Spleen (tissue), 11 donors: Measurements from ENCODE around the gene MARCHF9. TPM values are rescaled to one million over a fixed set of nuclear protein-coding genes. Genes with fewer than 3 reads are reported as not detected.

Experiments
- DNase-seq: peaks from one replicate; pipeline ENCODE4 v3.0.0-alpha.2; 2020
- H3K27ac ChIP-seq, 8 donors: fragments of 200-600 bp; sonication (generic) in 7 of 8; 1 replicate in 4 of 8; 2 replicates in 4 of 8; pipeline versions ENCODE4 v1.5.0 to v1.8.0; 2016 to 2021; ENCODE audit warnings: inconsistent platforms in 4 of 8, mild to moderate bottlenecking in 4 of 8, moderate library complexity in 1 of 8
- H3K27me3 ChIP-seq, 7 donors: fragments of 200-600 bp; sonication (generic) in 6 of 7; replicated peaks in 1 of 7; 1 replicate in 4 of 7; 2 replicates in 3 of 7; pipeline versions ENCODE4 v1.5.0 to v1.8.0; 2016 to 2021; ENCODE audit warnings: inconsistent platforms in 3 of 7, mild to moderate bottlenecking in 1 of 7
- H3K36me3 ChIP-seq, 6 donors: fragments of 200-600 bp; sonication (generic) in 5 of 6; 1 replicate in 4 of 6; 2 replicates in 2 of 6; pipeline versions ENCODE4 v1.5.0 to v1.8.0; 2016 to 2021; ENCODE audit warnings: inconsistent platforms in 2 of 6
- H3K4me1 ChIP-seq, 6 donors: fragments of 200-600 bp; sonication (generic) in 5 of 6; 1 replicate in 3 of 6; 2 replicates in 3 of 6; pipeline versions ENCODE4 v1.5.0 to v1.8.0; 2016 to 2021; ENCODE audit warnings: inconsistent platforms in 3 of 6
- H3K4me3 ChIP-seq, 8 donors: fragments of 200-600 bp; sonication (generic) in 7 of 8; 1 replicate in 4 of 8; 2 replicates in 4 of 8; pipeline versions ENCODE4 v1.5.0 to v1.8.0; 2016 to 2021; ENCODE audit warnings: inconsistent platforms in 4 of 8, mild to moderate bottlenecking in 4 of 8, moderate library complexity in 2 of 8
- H3K9me3 ChIP-seq, 8 donors: fragments of 200-600 bp; sonication (generic) in 7 of 8; 1 replicate in 4 of 8; 2 replicates in 4 of 8; pipeline versions ENCODE4 v1.5.0 to v1.8.0; 2016 to 2021; ENCODE audit warnings: inconsistent platforms in 4 of 8
- CTCF ChIP-seq, 11 experiments: fragments of 200-600 bp in 7 of 11; fragments of 450-650 bp in 4 of 11; sonication (generic) in 4 of 11; IDR thresholded peaks in 8 of 11; conservative IDR thresholded peaks in 3 of 11; 1 replicate in 7 of 11; 2 replicates in 4 of 11; pipeline versions ENCODE4 v1.4.0 to v1.8.0; 2016 to 2021; ENCODE audit warnings: antibody characterized with exemption in 11 of 11, inconsistent platforms in 4 of 11, mild to moderate bottlenecking in 1 of 11
- POLR2A ChIP-seq, 3 donors: fragments of 450-650 bp; IDR thresholded peaks; one replicate each; pipeline ENCODE4 v1.5.1; 2017; ENCODE audit warnings: antibody characterized with exemption in 3 of 3, mild to moderate bottlenecking in 1 of 3
- POLR2AphosphoS5 ChIP-seq, 3 donors: sonication (generic); formaldehyde crosslinking; IDR thresholded peaks; one replicate each; pipeline ENCODE4 v1.5.1; 2017; ENCODE audit warnings: antibody characterized with exemption in 3 of 3
- WGBS, 5 donors: extraction: QIAGEN DNeasy Blood & Tissue Kit in 3 of 5; methylation state at CpG; one replicate each; pipeline versions ENCODE4 v1.1.5 to v1.1.7; 2013 to 2018; 5-methylcytosine and 5-hydroxymethylcytosine counted together
- intact Hi-C: fragments of 100-400 bp; cut with DNase I; formaldehyde crosslinking; loops from one replicate; pipeline ENCODE4 v1.15.0; 2023; ENCODE audit warnings: low total_unique reads
- polyA plus RNA-seq, 3 donors: library from polyadenylated mRNA; stranded (reverse); fragments of 200-250 nt; gene quantifications; one replicate each; pipeline ENCODE4 v1.2.1, GENCODE V29; 2013
- total RNA-seq, 7 donors: library from RNA; depleted of rRNA in 3 of 7; stranded (reverse); fragments of >200 nt in 3 of 7; fragmentation: NEBNext Ultra II Directional in 4 of 7; extraction: Animal tissue kit (Norgen Biotek cat#: 25700) in 4 of 7; gene quantifications; one replicate each; pipeline versions ENCODE4 v1.1.0 to v1.2.1, GENCODE V29; 2016 to 2021
- donor health status: healthy with polysubstance abuse.
- donor health status: DM: no; HTN: no; CAD: no; lungs with moderate emphysema.
- donor health status: DM: no; HTN: no; CAD: no.
- donor health status: Bipolar disorder and iron deficiency.
- donor health status: healthy.
- donor health status: DM: no; HTN: no; CAD: no.
- donor health status: DM: yes; HTN: yes; CAD: no.

The MARCHF9 gene
- total and polyA plus RNA-seq, 10 donors = 17.2 to 49.0 (median 27.1) TPM

- no peak overlapping the region for H3K27ac ChIP-seq
- peaks cover 0 to 10% (median 2%) of the 10 kb centered on the region in 6 donors for H3K4me1 ChIP-seq
- no peaks in the 10 kb centered on the region for H3K9me3 ChIP-seq
- peaks cover 0 to 100% (median 75%) of the 10 kb centered on the region in 6 donors for H3K36me3 ChIP-seq
- no peak overlapping the region for H3K4me3 ChIP-seq
- DNase-seq = no peak
- H3K27me3 ChIP-seq = no peaks in the 10 kb centered on the region
- intact Hi-C loops = no loop called here
- no peak for TF ChIP-seq CTCF (IDR thresholded peaks at IDR 0.05 in 8 of 11, conservative IDR thresholded peaks at IDR 0.05 in 3 of 11)
- TF ChIP-seq POLR2AphosphoS5 (IDR thresholded peaks at IDR 0.05) = no peak
- TF ChIP-seq POLR2A (IDR thresholded peaks at IDR 0.05) = no peak
- 90 to 95% (median 94%) methylated on average over 6 of the region's 6 CpGs for WGBS, 5 donors
These were observed 40.5 kb downstream of the MARCHF9 start for GRCh38 chr12:57795354-57795753.

- TF ChIP-seq POLR2AphosphoS5 (IDR thresholded peaks at IDR 0.05) (no peak), POLR2A (IDR thresholded peaks at IDR 0.05) (no peak), CTCF (IDR thresholded peaks at IDR 0.05 in 8 of 11, conservative IDR thresholded peaks at IDR 0.05 in 3 of 11) (no peak)
- H3K4me3 ChIP-seq = no peak overlapping the region
- no peak for DNase-seq
- no peaks in the 10 kb centered on the region for H3K27me3 ChIP-seq
- intact Hi-C loops = no loop called here
- no peak overlapping the region for H3K27ac ChIP-seq
- no peaks in the 10 kb centered on the region for H3K9me3 ChIP-seq
- H3K4me1 ChIP-seq = peaks cover 0 to 10% (median 2%) of the 10 kb centered on the region in 6 donors
- 83 to 100% (median 97%) methylated on average over 1 of the region's 1 CpG for WGBS, 5 donors
- peaks cover 2 to 100% (median 82%) of the 10 kb centered on the region in 6 donors for H3K36me3 ChIP-seq
These were observed 42.1 kb downstream of the MARCHF9 start for GRCh38 chr12:57796996-57797395.

DNA sequence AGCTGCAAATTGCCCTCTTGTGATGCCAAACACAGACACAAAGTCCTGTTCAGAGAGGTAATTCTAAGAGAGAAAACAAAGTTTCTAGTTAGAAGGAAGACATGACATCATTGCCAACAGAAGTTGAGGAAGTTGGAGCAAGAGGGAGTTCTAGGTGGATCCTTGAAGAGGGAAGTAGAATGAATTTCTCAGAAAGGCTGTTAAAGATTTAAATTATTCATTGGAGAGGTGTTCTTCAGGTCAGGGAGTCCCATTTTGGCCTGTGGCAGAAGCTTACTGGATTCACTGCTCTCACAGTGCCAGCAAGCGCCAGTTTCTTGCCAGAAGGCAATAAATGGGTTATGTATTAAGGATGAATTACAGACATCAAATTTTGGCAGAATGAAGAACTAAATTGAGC, 43.0 kb downstream of the MARCHF9 start:
- 92 to 100% (median 100%) methylated on average over 1 of the region's 1 CpG for WGBS, 5 donors
- DNase-seq = no peak
- TF ChIP-seq CTCF (IDR thresholded peaks at IDR 0.05 in 8 of 11, conservative IDR thresholded peaks at IDR 0.05 in 3 of 11) (no peak), POLR2AphosphoS5 (IDR thresholded peaks at IDR 0.05) (no peak)
- Histone ChIP-seq H3K4me3 (no peak overlapping the region), H3K27ac (no peak overlapping the region), H3K4me1 (peaks cover 0 to 10% (median 2%) of the 10 kb centered on the region in 6 donors), H3K36me3 (peaks cover 2 to 100% (median 78%) of the 10 kb centered on the region in 6 donors), H3K27me3 (no peaks in the 10 kb centered on the region), H3K9me3 (no peaks in the 10 kb centered on the region)
- intact Hi-C loops = no loop called here

DNA sequence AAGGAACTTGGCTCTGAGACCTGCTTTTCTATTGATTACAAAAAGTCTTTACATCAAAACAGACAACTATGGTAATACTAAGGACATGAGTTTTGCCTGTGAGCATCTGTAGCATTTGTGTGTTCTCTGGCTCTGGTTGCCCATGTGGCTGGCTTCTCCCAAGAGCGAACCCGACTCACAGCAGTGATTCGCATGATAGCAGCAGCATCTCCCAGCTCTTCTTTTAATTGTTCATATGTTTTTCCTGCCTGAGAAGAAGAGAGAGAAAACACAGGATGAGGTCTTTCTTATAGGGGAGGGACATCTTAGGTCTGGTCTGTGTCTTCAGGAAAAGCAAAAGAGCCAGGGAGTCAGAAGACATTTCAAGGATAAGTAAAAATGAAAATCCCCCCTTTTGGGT, 46.1 kb downstream of the MARCHF9 start:
- no peak for TF ChIP-seq POLR2AphosphoS5 (IDR thresholded peaks at IDR 0.05)
- TF ChIP-seq CTCF (IDR thresholded peaks at IDR 0.05 in 8 of 11, conservative IDR thresholded peaks at IDR 0.05 in 3 of 11) = no peak
- no peak for TF ChIP-seq POLR2A (IDR thresholded peaks at IDR 0.05)
- WGBS, 5 donors = 92 to 98% (median 96%) methylated on average over 3 of the region's 3 CpGs

More for the DNA sequence above, 46.1 kb downstream of the MARCHF9 start:
- DNase-seq = no peak
- no peaks in the 10 kb centered on the region for H3K9me3 ChIP-seq
- H3K27ac ChIP-seq = no peak overlapping the region
- H3K36me3 ChIP-seq = peaks cover 2 to 96% (median 52%) of the 10 kb centered on the region in 6 donors
- H3K4me1 ChIP-seq = peaks cover 0 to 7% (median 0%) of the 10 kb centered on the region in 6 donors
- intact Hi-C loops = loop anchor here (10.0 kb wide), 1 partner anchor 104 kb away; no protein-coding TSS in a partner anchor
- H3K4me3 ChIP-seq = no peak overlapping the region
- H3K27me3 ChIP-seq = no peaks in the 10 kb centered on the region
